A549 (cell line): ENCODE results near the gene UBE3C. TPM values are rescaled to one million over a fixed set of nuclear protein-coding genes. Genes with fewer than 3 reads are reported as not detected.
A peak's percentile ranks its signal among the peaks of the same experiment; 100 is the strongest.

ENCODE experiments used
- ATAC-seq, 2 experiments: fragments of 200-7000 bp in 1 of 2; fragments of >200 bp in 1 of 2; cut with Nextera tagmentation in 1 of 2; cut with Tn5 transposase in 1 of 2; 3 replicates each; pipeline versions ENCODE4 v1.8.0 to v1.9.1; 2018 to 2020; ENCODE audit warnings: mild to moderate bottlenecking in 1 of 2, moderate library complexity in 1 of 2
- CTCF ChIA-PET: fragments of 300-600 bp; sonication (Branson Sonifier 250); formaldehyde crosslinking; extraction: SDS; loops from one replicate; lab custom pipeline; 2021; ENCODE audit warnings: antibody characterized with exemption, inconsistent platforms; lab: Yijun Ruan, JAX
- POLR2A ChIA-PET: fragments of 350-600 bp; formaldehyde crosslinking; extraction: SDS; loops from one replicate; lab custom pipeline; 2021; ENCODE audit warnings: antibody characterized with exemption, inconsistent platforms; lab: Yijun Ruan, JAX
- DNase-seq, 2 experiments: peaks; one replicate each; pipeline versions ENCODE4 v3.0.0 to v3.0.0-alpha.2; 2011 to 2016; ENCODE audit warnings: low read depth in 1 of 2, low spot score in 1 of 2
- FAIRE-seq: peaks from 2 replicates; lab custom pipeline; 2011; peaks lifted over from hg19 to GRCh38; lab: Jason Lieb, UNC
- H3K27ac ChIP-seq, 2 experiments: fragments of >200 bp; sonication (Bioruptor Twin); formaldehyde crosslinking; 3 replicates each; pipeline ENCODE4 v1.5.1; 2016 to 2017
- H3K4me1 ChIP-seq: fragments of >200 bp; sonication (Bioruptor Twin); formaldehyde crosslinking; 3 replicates; pipeline ENCODE4 v1.6.1; 2016
- H3K4me2 ChIP-seq: fragments of >200 bp; sonication (Bioruptor Twin); formaldehyde crosslinking; 3 replicates; pipeline ENCODE4 v1.6.1; 2016
- H3K4me3 ChIP-seq: fragments of >200 bp; sonication (Bioruptor Twin); formaldehyde crosslinking; 3 replicates; pipeline ENCODE4 v1.5.1; 2016
- H3K9me3 ChIP-seq: fragments of >200 bp; sonication (Bioruptor Twin); formaldehyde crosslinking; 3 replicates; pipeline ENCODE4 v1.6.1; 2016
- BCL3 ChIP-seq: fragments of >200 bp; sonication (Bioruptor Twin); formaldehyde crosslinking; IDR thresholded peaks from 3 replicates; pipeline ENCODE4 v1.6.1; 2016
- CBX8 ChIP-seq: fragments of 200-600 bp; sonication (generic); IDR thresholded peaks from 2 replicates; pipeline ENCODE4 v1.6.1; 2016
- CEBPB ChIP-seq, 2 experiments: fragments of >200 bp in 1 of 2; sonication (Bioruptor Twin) in 1 of 2; formaldehyde crosslinking in 1 of 2; IDR thresholded peaks; 2 replicates each; pipeline ENCODE4 v1.6.1; 2012 to 2016
- CHD2 ChIP-seq: fragments of 150-350 bp; IDR thresholded peaks from 2 replicates; pipeline ENCODE4 v1.6.1; 2014; ENCODE audit warnings: low read length; ENCODE audit not compliant: partially characterized antibody
- CHD4 ChIP-seq: fragments of 200-600 bp; sonication (generic); IDR thresholded peaks from 2 replicates; pipeline ENCODE4 v1.6.1; 2016; ENCODE audit warnings: antibody characterized with exemption, mild to moderate bottlenecking, borderline replicate concordance
- CTCF ChIP-seq: fragments of >200 bp; sonication (Bioruptor Twin); formaldehyde crosslinking; IDR thresholded peaks from 3 replicates; pipeline ENCODE4 v1.5.1; 2016
- ESRRA ChIP-seq: fragments of 150-350 bp; IDR thresholded peaks from 2 replicates; pipeline ENCODE4 v1.6.1; 2014; ENCODE audit warnings: mild to moderate bottlenecking, low read length, borderline replicate concordance
- FOSL2 ChIP-seq, 2 experiments: fragments of 450-650 bp in 1 of 2; fragments of >200 bp in 1 of 2; sonication (Bioruptor Twin) in 1 of 2; formaldehyde crosslinking; IDR thresholded peaks; 2 replicates each; pipeline versions ENCODE4 v1.5.0 to v1.6.1; 2016 to 2020; ENCODE audit warnings: mild to moderate bottlenecking in 1 of 2, moderate library complexity in 1 of 2
- FOXS1 ChIP-seq: fragments of 250-450 bp; sonication (Bioruptor Pico); IDR thresholded peaks from 2 replicates; pipeline ENCODE4 v1.5.0; 2020; ENCODE audit warnings: mild to moderate bottlenecking, moderate library complexity
- GATA3 ChIP-seq: IDR thresholded peaks from 2 replicates; pipeline ENCODE4 v1.6.1; 2012; ENCODE audit warnings: borderline replicate concordance
- HES2 ChIP-seq: fragments of >200 bp; sonication (Bioruptor Twin); formaldehyde crosslinking; IDR thresholded peaks from 2 replicates; pipeline ENCODE4 v1.6.1; 2016
- KDM1A ChIP-seq: fragments of 200-600 bp; sonication (generic); IDR thresholded peaks from 2 replicates; pipeline ENCODE4 v1.6.1; 2016; ENCODE audit warnings: low read depth, mild to moderate bottlenecking
- MAX ChIP-seq: IDR thresholded peaks from 2 replicates; pipeline ENCODE4 v1.6.1; 2012
- MAZ ChIP-seq: fragments of 150-350 bp; IDR thresholded peaks from 2 replicates; pipeline ENCODE4 v1.6.1; 2014; ENCODE audit warnings: antibody characterized with exemption, low read depth, low read length, borderline replicate concordance
- PBX3 ChIP-seq: IDR thresholded peaks from 2 replicates; pipeline ENCODE4 v1.6.1; 2012
- RAD21 ChIP-seq, 2 experiments: fragments of >200 bp in 1 of 2; sonication (Bioruptor Twin) in 1 of 2; formaldehyde crosslinking in 1 of 2; IDR thresholded peaks in 1 of 2; conservative IDR thresholded peaks in 1 of 2; 2 replicates in 1 of 2; 3 replicates in 1 of 2; pipeline ENCODE4 v1.6.1; 2012 to 2018; ENCODE audit warnings: inconsistent platforms in 1 of 2
- RCOR1 ChIP-seq: fragments of 150-350 bp; IDR thresholded peaks from 2 replicates; pipeline ENCODE4 v1.6.1; 2014; ENCODE audit warnings: antibody characterized with exemption, low read length, low read depth
- SMC3 ChIP-seq: fragments of >200 bp; sonication (Bioruptor Twin); formaldehyde crosslinking; IDR thresholded peaks from 3 replicates; pipeline ENCODE4 v1.6.1; 2018; ENCODE audit warnings: inconsistent platforms
- TFCP2L1 ChIP-seq: fragments of 250-450 bp; sonication (Bioruptor Pico); IDR thresholded peaks from 2 replicates; pipeline ENCODE4 v1.5.0; 2021; ENCODE audit warnings: mild to moderate bottlenecking
- TP53 ChIP-seq: fragments of 250-450 bp; sonication (Bioruptor Pico); IDR thresholded peaks from 2 replicates; pipeline ENCODE4 v1.5.0; 2021; ENCODE audit warnings: mild to moderate bottlenecking, moderate library complexity
- ZC3H11A ChIP-seq: fragments of 450-650 bp; IDR thresholded peaks from 2 replicates; pipeline ENCODE4 v1.6.1; 2014; ENCODE audit warnings: antibody characterized with exemption, mild to moderate bottlenecking
- WGBS: methylation state at CpG from one replicate; pipeline ENCODE4 v1.1.6; 2017; ENCODE audit errors: missing lambda C conversion rate; 5-methylcytosine and 5-hydroxymethylcytosine counted together
- polyA plus RNA-seq, 4 experiments: library from polyadenylated mRNA; depleted of rRNA in 3 of 4; stranded (reverse); fragments of >200 nt; fragmentation: RNase III in 1 of 4; extraction: RNeasy Plus Mini Kit Qiagen cat#74134 plus additional on column Dnase treatment in 1 of 4; gene quantifications; 2 replicates in 3 of 4; 3 replicates in 1 of 4; pipeline ENCODE4 v1.2.3, GENCODE V29; 2011 to 2017

Gene UBE3C
- polyA plus RNA-seq, 2 of the 4 experiments (the other 2 are of a cell fraction) = 52.1 to 73.2 TPM

- H3K4me3 ChIP-seq = no peak overlapping the region
- H3K27ac ChIP-seq = peak overlapping the region; percentile 23 to 73; a peak in 3 of 6 replicates
- no peak for TF ChIP-seq GATA3
- no peak for TF ChIP-seq FOXS1 (CRISPR knock-in tag)
- TF ChIP-seq TP53 (CRISPR knock-in tag) = no peak
- TF ChIP-seq RCOR1 = no peak
- TF ChIP-seq ZC3H11A = no peak
- no peak for TF ChIP-seq MAZ
- TF ChIP-seq CEBPB (IDR thresholded peaks at IDR 0.05) = no peak
- TF ChIP-seq RAD21 (conservative IDR thresholded peaks at IDR 0.05 in 1 of 2, IDR thresholded peaks at IDR 0.05 in 1 of 2) = no peak
- TF ChIP-seq KDM1A = no peak
- no peak for TF ChIP-seq CTCF
- TF ChIP-seq BCL3 = no peak
- no peak for TF ChIP-seq PBX3
- TF ChIP-seq TFCP2L1 (CRISPR knock-in tag) = no peak
- no peak for TF ChIP-seq HES2
- no peak for TF ChIP-seq ESRRA
- H3K9me3 ChIP-seq = no peaks in the 10 kb centered on the region
- no peak overlapping the region for H3K4me2 ChIP-seq
- DNase-seq (no peak), ATAC-seq (no peak; a peak in 1 of 6 replicates), FAIRE-seq (no peak)
- CTCF ChIA-PET = interaction anchor here (0.6 to 2.0 kb wide), 3 partner anchors 19 to 253 kb away, joined by 3 to 9 read pairs (median 4); no protein-coding TSS in a partner anchor
- H3K4me1 ChIP-seq = peaks cover 12% of the 10 kb centered on the region; the same call in 2 of the 3 replicates
- POLR2A ChIA-PET = no interaction called here
- 82% methylated on average over 9 of the region's 9 CpGs for WGBS
These were observed 153.5 kb downstream of the UBE3C start for GRCh38 chr7:157292258-157292657.

- no peak overlapping the region for H3K4me3 ChIP-seq
- H3K4me2 ChIP-seq = peak overlapping the region; percentile 45; the same call in 2 of the 3 replicates
- FAIRE-seq (no peak), DNase-seq (peak in 1 of 2 experiments; percentile 53), ATAC-seq (peak; percentile 39 to 79; a peak in 5 of 6 replicates)
- H3K9me3 ChIP-seq = no peaks in the 10 kb centered on the region
- POLR2A ChIA-PET = no interaction called here
- no peak for TF ChIP-seq FOXS1 (CRISPR knock-in tag)
- TF ChIP-seq CBX8 = no peak
- no peak for TF ChIP-seq FOSL2 (IDR thresholded peaks at IDR 0.05)
- 0 out of 2 replicates have a peak, but pooled peaks have one; percentile 5 for TF ChIP-seq FOSL2 (CRISPR knock-in tag; IDR thresholded peaks at IDR 0.05)
- no peak for TF ChIP-seq CHD2
- no peak for TF ChIP-seq SMC3
- no peak for TF ChIP-seq CHD4
- TF ChIP-seq MAX = no peak
- H3K4me1 ChIP-seq = peaks cover 12% of the 10 kb centered on the region; the same call in 2 of the 3 replicates
- CTCF ChIA-PET = interaction anchor here (0.7 to 2.0 kb wide), 2 partner anchors 19 to 46 kb away, joined by 3 to 9 read pairs; no protein-coding TSS in a partner anchor
- peak overlapping the region; percentile 43 to 73; a peak in 5 of 6 replicates for H3K27ac ChIP-seq
- WGBS = 74% methylated on average over 20 of the region's 32 CpGs
These were observed 154.2 kb downstream of the UBE3C start for GRCh38 chr7:157292770-157293412.
